ENCODE results near the gene KANSL1.
A peak's percentile ranks its signal among the peaks of the same experiment; 100 is the strongest.

KANSL1 gene

GRCh38 chr17:46063241-46063640 lies 130.0 kb downstream of the KANSL1 start:
- DNase-seq (ENCODE audit: low read depth): no peak

GRCh38 chr17:46061435-46061834 lies 131.8 kb downstream of the KANSL1 start:
- peak; percentile 27 for DNase-seq (ENCODE audit: low read depth)
- no peak overlapping the region for H3K4me3 ChIP-seq (ENCODE audit: low read depth, low read length)
- TF ChIP-seq MYC (IDR thresholded peaks at IDR 0.05; ENCODE audit: low read depth, low read length): no peak
- no peak for TF ChIP-seq CTCF (IDR thresholded peaks at IDR 0.05; ENCODE audit: low read depth, low read length)
- no peak for TF ChIP-seq POLR2A (IDR thresholded peaks at IDR 0.05; ENCODE audit: extremely low read depth, insufficient read length)
- no peak for TF ChIP-seq MAX (IDR thresholded peaks at IDR 0.05; ENCODE audit: low read depth, low read length)

More at GRCh38 chr17:46063241-46063640, 130.0 kb downstream of the KANSL1 start:
- no peak overlapping the region for H3K4me3 ChIP-seq (ENCODE audit: low read depth, low read length)
- TF ChIP-seq MAX (IDR thresholded peaks at IDR 0.05; ENCODE audit: low read depth, low read length): no peak
- no peak for TF ChIP-seq CTCF (IDR thresholded peaks at IDR 0.05; ENCODE audit: low read depth, low read length)
- no peak for TF ChIP-seq MYC (IDR thresholded peaks at IDR 0.05; ENCODE audit: low read depth, low read length)
- no peak for TF ChIP-seq POLR2A (IDR thresholded peaks at IDR 0.05; ENCODE audit: extremely low read depth, insufficient read length)

GRCh38 chr17:46060461-46060860 lies 132.8 kb downstream of the KANSL1 start:
- H3K4me3 ChIP-seq (ENCODE audit: low read depth, low read length): no peak overlapping the region
- no peak for TF ChIP-seq MYC (IDR thresholded peaks at IDR 0.05; ENCODE audit: low read depth, low read length)
- no peak for TF ChIP-seq POLR2A (IDR thresholded peaks at IDR 0.05; ENCODE audit: extremely low read depth, insufficient read length)
- no peak for TF ChIP-seq MAX (IDR thresholded peaks at IDR 0.05; ENCODE audit: low read depth, low read length)
- no peak for TF ChIP-seq CTCF (IDR thresholded peaks at IDR 0.05; ENCODE audit: low read depth, low read length)
- no peak for DNase-seq (ENCODE audit: low read depth)

- no peak for TF ChIP-seq MAX (IDR thresholded peaks at IDR 0.05; ENCODE audit: low read depth, low read length)
- no peak for TF ChIP-seq MYC (IDR thresholded peaks at IDR 0.05; ENCODE audit: low read depth, low read length)
- no peak for DNase-seq (ENCODE audit: low read depth)
- H3K4me3 ChIP-seq (ENCODE audit: low read depth, low read length): no peak overlapping the region
Observed at GRCh38 chr17:46059486-46059885, 133.7 kb downstream of the KANSL1 start.

- no peak for DNase-seq (ENCODE audit: low read depth)
- H3K4me3 ChIP-seq (ENCODE audit: low read depth, low read length): no peak overlapping the region
- no peak for TF ChIP-seq MYC (IDR thresholded peaks at IDR 0.05; ENCODE audit: low read depth, low read length)
- TF ChIP-seq POLR2A (IDR thresholded peaks at IDR 0.05; ENCODE audit: extremely low read depth, insufficient read length): no peak
- no peak for TF ChIP-seq CTCF (IDR thresholded peaks at IDR 0.05; ENCODE audit: low read depth, low read length)
- no peak for TF ChIP-seq MAX (IDR thresholded peaks at IDR 0.05; ENCODE audit: low read depth, low read length)
Observed at GRCh38 chr17:46057366-46057765, 135.9 kb downstream of the KANSL1 start.

- no peak overlapping the region for H3K4me3 ChIP-seq (ENCODE audit: low read depth, low read length)
- peak; percentile 88 for DNase-seq (ENCODE audit: low read depth)
- TF ChIP-seq MAX (IDR thresholded peaks at IDR 0.05; ENCODE audit: low read depth, low read length) (peak; percentile 82), MYC (IDR thresholded peaks at IDR 0.05; ENCODE audit: low read depth, low read length) (peak; percentile 65), CTCF (IDR thresholded peaks at IDR 0.05; ENCODE audit: low read depth, low read length) (no peak)
Observed at GRCh38 chr17:46056800-46057304, 136.4 kb downstream of the KANSL1 start.

Measured in NB4 (cell line).